Muscle layer of duodenum (tissue), 2 donors: Measurements from ENCODE around the gene PRRT4.

Experiments
- H3K27ac ChIP-seq: one replicate; pipeline ENCODE4 v1.7.0; 2013; ENCODE audit warnings: mild to moderate bottlenecking, low read length
- H3K27me3 ChIP-seq: one replicate; pipeline ENCODE4 v1.7.0; 2013; ENCODE audit warnings: low read depth, mild to moderate bottlenecking, control low read depth, low read length
- H3K36me3 ChIP-seq, 2 donors: one replicate each; pipeline ENCODE4 v1.7.0; 2013; ENCODE audit warnings: low read length in 2 of 2, control low read depth in 1 of 2, mild to moderate bottlenecking in 1 of 2; ENCODE audit not compliant: insufficient read depth in 2 of 2, control insufficient read depth in 1 of 2
- H3K4me1 ChIP-seq, 2 donors: one replicate each; pipeline ENCODE4 v1.7.0; 2013; ENCODE audit warnings: low read length in 2 of 2, mild to moderate bottlenecking in 2 of 2, control low read depth in 1 of 2, moderate library complexity in 1 of 2; ENCODE audit not compliant: insufficient read depth in 2 of 2, control insufficient read depth in 1 of 2
- H3K4me3 ChIP-seq, 2 donors: one replicate each; pipeline ENCODE4 v1.7.0; 2013; ENCODE audit warnings: low read length in 2 of 2, low read depth in 1 of 2, mild to moderate bottlenecking in 1 of 2
- H3K9me3 ChIP-seq, 2 donors: one replicate each; pipeline ENCODE4 v1.7.0; 2013; ENCODE audit warnings: low read length in 2 of 2, control low read depth in 1 of 2, mild to moderate bottlenecking in 1 of 2; ENCODE audit not compliant: control insufficient read depth in 1 of 2
- donor health status: healthy.

Gene PRRT4

DNA sequence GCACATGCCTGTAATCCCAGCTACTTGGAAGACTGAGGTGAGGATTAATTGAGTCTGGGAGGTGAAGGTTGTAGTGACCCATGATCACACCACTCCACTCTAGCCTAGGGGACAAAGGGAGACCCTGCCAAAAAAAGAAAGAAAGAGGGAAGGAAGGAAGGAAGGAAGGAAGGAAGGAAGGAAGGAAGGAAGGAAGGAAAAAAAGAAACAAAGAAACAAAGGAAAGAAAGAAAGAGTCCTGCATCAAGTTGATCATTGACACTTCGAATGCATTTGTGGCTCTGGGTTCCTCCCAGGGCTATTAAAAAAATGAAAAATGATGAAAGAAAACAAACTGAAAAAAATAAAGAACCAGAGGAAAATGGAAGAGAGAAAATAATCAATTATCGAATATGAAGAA lies 3.9 kb upstream of the PRRT4 start:
- Histone ChIP-seq H3K36me3 (no peaks in the 10 kb centered on the region), H3K9me3 (no peaks in the 10 kb centered on the region), H3K4me1 (peaks cover 0 to 17% of the 10 kb centered on the region in 2 donors), H3K27ac (no peak overlapping the region), H3K4me3 (no peak overlapping the region), H3K27me3 (peaks cover 18% of the 10 kb centered on the region)

DNA sequence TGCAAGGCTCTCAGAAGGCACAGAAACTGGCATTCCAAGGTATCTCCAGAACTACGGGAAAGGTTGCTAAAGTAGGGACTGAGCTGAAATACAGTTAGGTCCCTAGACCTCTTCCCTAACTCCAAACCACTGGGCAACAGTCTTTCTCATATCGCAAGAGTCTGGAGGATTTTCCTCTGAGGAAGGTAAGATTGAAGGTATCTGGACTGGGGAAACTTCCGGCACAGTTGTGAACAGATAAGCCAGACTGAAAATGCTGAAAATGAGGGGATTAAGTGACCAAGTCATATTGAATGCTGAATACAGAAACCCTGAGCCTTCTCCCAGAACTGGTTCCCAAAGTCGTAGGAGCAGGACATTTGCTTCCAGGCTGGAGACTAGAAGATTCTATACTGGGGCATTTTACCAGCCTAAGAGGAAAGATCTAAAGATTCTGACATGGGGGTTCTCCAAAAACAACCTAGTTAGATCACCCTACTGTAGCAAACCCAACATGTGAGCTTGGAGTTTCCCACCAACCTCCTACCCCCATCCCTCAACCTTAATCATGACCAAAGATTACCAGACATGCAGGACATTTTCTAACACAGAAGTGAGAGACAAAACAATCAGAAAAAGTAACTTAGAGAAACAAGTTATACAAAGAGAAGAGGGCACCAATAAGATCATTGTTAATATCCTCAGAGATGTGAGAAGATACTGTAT lies 2.8 kb upstream of the PRRT4 start:
- H3K4me3 ChIP-seq, result no peak overlapping the region
- peaks cover 18% of the 10 kb centered on the region for H3K27me3 ChIP-seq
- H3K36me3 ChIP-seq, result no peaks in the 10 kb centered on the region
- H3K27ac ChIP-seq, result no peak overlapping the region
- H3K9me3 ChIP-seq, result no peaks in the 10 kb centered on the region
- H3K4me1 ChIP-seq, result peaks cover 0 to 18% of the 10 kb centered on the region in 2 donors

DNA sequence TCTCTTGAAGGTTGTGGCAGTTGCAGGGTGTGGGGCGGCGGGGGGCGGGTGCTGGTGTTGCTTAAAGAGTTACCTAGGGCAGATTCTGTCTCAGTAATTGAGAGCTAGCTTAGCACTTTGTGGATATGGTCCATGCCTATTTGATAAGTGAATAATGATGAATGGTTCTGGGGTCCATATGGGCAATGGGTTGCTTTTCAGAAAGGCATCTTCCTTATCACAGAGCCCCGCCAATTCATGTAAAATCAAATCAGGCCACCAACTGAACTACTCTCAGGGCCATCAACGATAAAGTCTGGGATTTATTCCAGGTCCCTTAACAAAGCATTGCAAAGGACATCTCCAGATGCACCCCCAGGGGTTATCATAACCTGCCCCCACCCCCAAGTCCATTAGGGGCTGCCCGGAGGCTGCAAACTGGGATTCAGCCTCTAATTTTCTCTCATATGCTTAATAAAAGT lies 1.8 kb upstream of the PRRT4 start:
- no peak overlapping the region for H3K27ac ChIP-seq
- no peaks in the 10 kb centered on the region for H3K9me3 ChIP-seq
- H3K4me1 ChIP-seq, result peaks cover 0 to 18% of the 10 kb centered on the region in 2 donors
- no peak overlapping the region for H3K4me3 ChIP-seq
- no peaks in the 10 kb centered on the region for H3K36me3 ChIP-seq
- peaks cover 18% of the 10 kb centered on the region for H3K27me3 ChIP-seq

DNA sequence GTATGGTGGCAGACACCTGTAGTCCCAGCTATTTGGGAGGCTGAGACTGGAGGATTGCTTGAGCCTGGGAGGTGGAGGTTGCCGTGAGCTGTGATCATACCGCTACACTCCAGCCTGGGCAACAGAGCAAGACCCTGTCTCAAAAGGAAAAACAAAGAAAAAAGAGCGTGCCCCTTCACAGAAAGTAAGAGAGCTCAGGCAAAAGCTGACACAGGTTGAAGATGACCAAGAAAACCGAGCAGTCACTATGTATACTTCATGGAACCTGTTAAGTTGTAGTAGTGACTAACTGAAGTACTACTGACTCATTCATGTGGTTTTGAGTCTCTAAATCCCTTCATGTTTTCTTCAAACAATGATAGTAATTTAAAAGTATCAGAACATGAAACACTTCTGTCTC lies 1.2 kb upstream of the PRRT4 start:
- Histone ChIP-seq H3K27ac (no peak overlapping the region), H3K9me3 (no peaks in the 10 kb centered on the region), H3K36me3 (no peaks in the 10 kb centered on the region), H3K27me3 (peaks cover 18% of the 10 kb centered on the region), H3K4me1 (peaks cover 0 to 18% of the 10 kb centered on the region in 2 donors), H3K4me3 (no peak overlapping the region)

DNA sequence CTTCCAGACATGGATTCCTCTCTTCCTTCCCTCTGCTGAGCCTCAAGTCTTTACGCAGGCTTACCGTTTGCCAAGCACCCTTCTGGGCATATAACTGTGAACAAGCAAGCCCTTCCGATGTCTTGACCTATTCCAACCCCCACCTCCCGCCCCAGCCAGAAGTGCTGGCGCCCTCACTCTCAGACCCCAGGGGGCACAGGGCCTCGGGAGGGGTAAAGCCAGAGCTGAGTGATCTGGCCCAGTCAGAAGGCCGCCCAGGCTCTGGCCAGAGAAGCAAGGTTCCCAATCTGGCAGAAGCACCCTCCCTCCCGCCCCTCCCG lies 1.2 kb downstream of the PRRT4 start:
- Histone ChIP-seq H3K27ac (no peak overlapping the region), H3K36me3 (no peaks in the 10 kb centered on the region), H3K4me1 (peaks cover 0 to 18% of the 10 kb centered on the region in 2 donors), H3K27me3 (peaks cover 18% of the 10 kb centered on the region), H3K4me3 (peak overlapping the region in 1 of 2 donors; percentile 59), H3K9me3 (no peaks in the 10 kb centered on the region)

DNA sequence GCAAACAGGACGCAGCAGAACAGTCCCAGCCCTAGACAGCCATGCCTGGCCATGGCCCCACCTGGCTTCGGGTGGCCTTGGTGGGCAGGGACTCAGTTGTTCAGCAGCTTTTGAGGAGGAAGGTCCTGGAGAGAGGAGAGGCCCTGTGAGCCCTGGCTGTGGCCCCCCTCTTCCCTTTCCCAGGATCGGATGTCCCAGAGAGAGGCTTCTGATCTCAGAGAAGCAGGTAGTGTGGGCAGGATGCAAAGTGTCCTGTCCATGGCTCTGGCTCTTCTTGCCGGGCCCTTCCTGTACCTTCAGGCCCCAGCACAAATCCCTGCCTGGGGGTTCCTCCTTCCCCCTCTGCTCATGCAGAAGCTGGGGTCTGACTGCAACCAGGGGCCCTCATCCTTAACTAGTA lies 1.6 kb downstream of the PRRT4 start:
- H3K4me3 ChIP-seq, result no peak overlapping the region
- H3K36me3 ChIP-seq, result no peaks in the 10 kb centered on the region
- no peaks in the 10 kb centered on the region for H3K9me3 ChIP-seq
- peaks cover 0 to 18% of the 10 kb centered on the region in 2 donors for H3K4me1 ChIP-seq
- no peak overlapping the region for H3K27ac ChIP-seq
- H3K27me3 ChIP-seq, result peaks cover 18% of the 10 kb centered on the region

DNA sequence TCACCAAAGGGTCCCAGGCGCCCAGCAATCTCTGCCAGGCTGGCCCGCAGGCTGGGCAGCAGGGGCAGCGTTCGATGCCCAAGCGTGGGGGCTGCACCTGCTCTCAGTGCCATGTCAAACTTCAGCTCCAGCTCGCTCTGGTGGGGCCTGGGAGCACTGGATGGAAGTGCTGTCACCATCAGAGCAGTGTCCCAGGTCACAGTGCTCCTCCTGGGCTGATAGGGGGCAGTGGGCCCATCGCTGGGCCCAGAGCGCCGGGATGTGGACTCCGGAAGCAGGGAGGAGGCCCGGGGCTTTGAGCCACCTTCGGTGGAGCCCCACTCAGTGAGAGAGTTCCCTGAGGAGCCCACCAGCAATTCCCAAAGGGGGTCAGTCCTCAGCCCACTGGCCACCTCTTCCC lies 2.2 kb downstream of the PRRT4 start:
- Histone ChIP-seq H3K9me3 (no peaks in the 10 kb centered on the region), H3K27ac (no peak overlapping the region), H3K4me3 (no peak overlapping the region), H3K27me3 (peaks cover 18% of the 10 kb centered on the region), H3K36me3 (no peaks in the 10 kb centered on the region), H3K4me1 (peaks cover 0 to 18% of the 10 kb centered on the region in 2 donors)

DNA sequence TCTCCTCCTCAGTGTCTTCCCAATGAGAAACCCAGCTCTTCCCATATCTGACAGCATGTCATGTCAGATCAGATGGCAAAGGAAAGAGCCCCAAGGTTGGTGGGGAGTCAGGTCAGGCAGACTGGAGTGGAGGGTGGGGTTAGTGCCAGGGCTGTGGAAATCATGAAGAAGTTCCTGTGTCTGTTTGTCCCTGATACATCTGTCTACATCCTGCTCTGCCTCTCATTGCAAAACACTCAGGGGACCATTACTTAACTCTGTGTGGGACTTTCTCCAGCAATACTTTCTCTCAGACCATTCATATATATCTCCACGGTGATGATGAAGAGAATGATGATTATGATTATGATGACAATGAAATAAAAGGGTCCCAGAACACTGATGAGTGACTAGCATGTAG lies 3.3 kb downstream of the PRRT4 start:
- H3K27me3 ChIP-seq, result peaks cover 18% of the 10 kb centered on the region
- H3K36me3 ChIP-seq, result no peaks in the 10 kb centered on the region
- peaks cover 0 to 18% of the 10 kb centered on the region in 2 donors for H3K4me1 ChIP-seq
- no peak overlapping the region for H3K27ac ChIP-seq
- H3K9me3 ChIP-seq, result no peaks in the 10 kb centered on the region
- H3K4me3 ChIP-seq, result no peak overlapping the region

DNA sequence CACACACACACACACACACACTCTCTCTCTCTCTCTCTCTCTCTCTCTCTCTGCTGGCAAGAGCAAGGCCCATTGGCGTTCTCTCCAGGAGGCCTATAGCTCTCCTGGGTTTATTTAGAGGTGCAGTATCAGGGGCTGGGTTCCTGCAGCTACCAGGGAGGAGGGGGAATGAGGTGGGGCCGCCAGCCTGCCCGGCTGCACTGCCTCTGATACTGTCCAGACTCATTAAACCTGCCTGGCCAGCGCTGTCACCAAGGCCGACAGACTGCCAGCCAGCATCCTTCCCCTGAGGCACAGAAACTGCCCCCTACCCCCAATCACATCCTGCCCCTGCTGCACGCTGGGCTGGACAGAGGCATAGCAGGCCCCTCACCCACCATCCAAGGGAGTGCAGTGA lies 4.3 kb downstream of the PRRT4 start:
- Histone ChIP-seq H3K9me3 (no peaks in the 10 kb centered on the region), H3K4me1 (peaks cover 0 to 18% of the 10 kb centered on the region in 2 donors), H3K36me3 (no peaks in the 10 kb centered on the region), H3K27me3 (peaks cover 20% of the 10 kb centered on the region), H3K27ac (no peak overlapping the region), H3K4me3 (no peak overlapping the region)

DNA sequence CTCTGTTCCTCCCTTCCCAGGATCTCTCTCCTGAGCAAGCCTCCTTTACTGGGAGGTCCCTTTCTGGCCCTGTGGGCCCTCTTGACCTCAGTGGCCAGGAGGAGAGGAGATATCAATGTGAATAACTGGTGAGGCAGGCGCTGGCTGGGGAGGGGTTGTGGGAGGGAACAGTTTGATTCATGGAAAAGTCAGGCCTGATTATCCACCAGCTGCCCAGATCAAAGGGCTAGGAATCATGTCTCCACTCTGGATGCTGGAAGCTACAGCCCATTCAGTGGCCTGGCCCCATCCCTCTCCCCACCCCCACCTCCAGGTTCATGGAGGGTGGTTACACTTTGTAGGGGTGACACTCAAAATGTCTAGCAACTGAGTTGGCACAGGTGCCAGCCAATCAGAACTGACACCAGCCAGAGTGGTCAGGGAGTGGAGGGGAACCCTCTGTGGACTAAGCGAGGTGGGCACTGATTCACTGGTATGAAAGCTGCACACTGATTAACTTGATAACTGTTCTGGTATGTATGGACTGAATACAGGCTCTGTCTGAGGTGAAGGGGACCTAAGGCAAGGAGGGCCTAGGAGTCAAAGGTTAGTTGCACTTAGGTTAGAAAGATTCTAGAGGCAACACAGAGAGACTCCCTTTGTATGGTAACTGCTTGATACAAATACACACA lies 4.8 kb downstream of the PRRT4 start:
- Histone ChIP-seq H3K36me3 (no peaks in the 10 kb centered on the region), H3K4me3 (no peak overlapping the region), H3K27me3 (peaks cover 16% of the 10 kb centered on the region), H3K27ac (no peak overlapping the region), H3K4me1 (peaks cover 0 to 16% of the 10 kb centered on the region in 2 donors), H3K9me3 (no peaks in the 10 kb centered on the region)

DNA sequence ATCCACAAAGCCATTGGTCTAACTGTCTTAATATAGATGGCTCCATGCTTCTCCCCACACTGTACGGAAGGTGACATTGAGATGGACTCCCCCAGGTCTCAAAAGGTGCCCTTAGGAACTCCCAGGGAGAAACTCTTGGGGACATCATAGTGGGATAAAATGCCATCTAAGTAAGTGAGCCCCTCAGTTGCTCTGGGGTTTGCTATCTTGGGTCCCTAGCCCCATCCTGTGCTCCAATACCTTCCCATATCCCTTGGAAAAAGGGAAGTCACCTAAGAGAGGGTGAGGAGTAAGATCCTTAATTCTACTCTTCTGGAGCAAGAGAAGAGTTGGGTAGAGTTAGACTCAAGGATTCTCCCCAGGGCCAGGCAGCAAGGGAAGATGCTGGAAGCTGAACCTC lies 7.9 kb downstream of the PRRT4 start:
- H3K4me3 ChIP-seq, result no peak overlapping the region
- H3K36me3 ChIP-seq, result no peaks in the 10 kb centered on the region
- no peak overlapping the region for H3K27ac ChIP-seq
- H3K4me1 ChIP-seq, result peaks cover 0 to 9% of the 10 kb centered on the region in 2 donors
- peaks cover 20% of the 10 kb centered on the region for H3K27me3 ChIP-seq
- no peaks in the 10 kb centered on the region for H3K9me3 ChIP-seq

DNA sequence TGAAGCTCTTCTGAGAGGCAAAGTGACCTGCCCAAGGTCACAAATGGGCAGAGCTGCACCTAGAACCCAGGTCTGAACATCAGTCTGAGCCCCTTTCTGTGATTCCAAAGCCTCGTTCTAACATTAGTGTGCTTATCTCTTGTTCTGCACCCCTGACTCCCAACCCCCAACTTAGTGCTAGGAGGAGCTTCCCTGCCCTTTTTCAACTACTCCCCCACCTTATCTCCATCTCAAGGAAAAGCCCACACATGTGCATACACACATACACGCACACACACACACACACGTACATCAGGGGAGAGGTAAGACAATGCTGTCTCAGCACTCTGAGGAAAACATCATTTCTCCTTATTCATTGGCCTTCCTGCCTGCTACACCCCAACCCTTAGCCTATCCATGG lies 8.3 kb downstream of the PRRT4 start:
- Histone ChIP-seq H3K27ac (no peak overlapping the region), H3K4me1 (peaks cover 0 to 9% of the 10 kb centered on the region in 2 donors), H3K9me3 (no peaks in the 10 kb centered on the region), H3K27me3 (peaks cover 20% of the 10 kb centered on the region), H3K4me3 (no peak overlapping the region), H3K36me3 (no peaks in the 10 kb centered on the region)
